SK-N-SH (cell line): Measurements from ENCODE around the gene CEACAM19. TPM values are rescaled to one million over a fixed set of nuclear protein-coding genes. Genes with fewer than 3 reads are reported as not detected.

Experiments
- CTCF ChIA-PET: fragments of 300-600, 350-600 bp; formaldehyde crosslinking; extraction: SDS; loops from one replicate; lab custom pipeline; 2021; lab: Yijun Ruan, JAX
- POLR2A ChIA-PET: fragments of 350-600 bp; sonication (Branson Sonifier 250); formaldehyde crosslinking; extraction: SDS; loops from one replicate; lab custom pipeline; 2020; ENCODE audit warnings: antibody characterized with exemption, inconsistent platforms; lab: Yijun Ruan, JAX
- DNase-seq: peaks from one replicate; pipeline ENCODE4 v3.0.0; 2012
- H2AFZ ChIP-seq: fragments of 200-600 bp; sonication (generic); 2 replicates; pipeline ENCODE4 v1.8.1; 2016; ENCODE audit warnings: antibody characterized with exemption, mild to moderate bottlenecking, low read depth
- H3F3A ChIP-seq: fragments of 200-600 bp; sonication (generic); replicated peaks from 2 replicates; pipeline ENCODE3; 2016; ENCODE audit warnings: antibody characterized with exemption, mild to moderate bottlenecking; ENCODE audit not compliant: insufficient read depth
- H3K27ac ChIP-seq, 2 experiments: fragments of 200-500 bp in 1 of 2; fragments of 200-600 bp in 1 of 2; sonication (Bioruptor generic) in 1 of 2; sonication (generic), shearing (Covaris generic) in 1 of 2; 2 replicates each; pipeline versions ENCODE4 v1.5.1 to v1.6.1; 2014 to 2016; ENCODE audit warnings: low read depth in 2 of 2, inconsistent platforms in 1 of 2, low read length in 1 of 2, mild to moderate bottlenecking in 1 of 2, mixed read lengths in 1 of 2
- H3K27me3 ChIP-seq: fragments of 200-600 bp; sonication (generic), shearing (Covaris generic); 2 replicates; pipeline ENCODE4 v1.6.1; 2016; ENCODE audit warnings: mixed run types; ENCODE audit not compliant: insufficient read depth
- H3K36me3 ChIP-seq, 2 experiments: fragments of 200-500 bp in 1 of 2; fragments of 200-600 bp in 1 of 2; sonication (Bioruptor generic) in 1 of 2; sonication (generic) in 1 of 2; replicated peaks in 1 of 2; 2 replicates each; pipeline versions ENCODE3 to v1.5.1; 2014 to 2016; ENCODE audit warnings: low read length in 1 of 2, mild to moderate bottlenecking in 1 of 2; ENCODE audit not compliant: insufficient read depth in 2 of 2, control insufficient read depth in 1 of 2
- H3K4me1 ChIP-seq, 2 experiments: fragments of 200-500 bp in 1 of 2; fragments of 200-600 bp in 1 of 2; sonication (Bioruptor generic) in 1 of 2; sonication (generic), shearing (Covaris generic) in 1 of 2; 2 replicates each; pipeline versions ENCODE4 v1.5.1 to v1.6.1; 2014 to 2016; ENCODE audit warnings: low read depth in 1 of 2, low read length in 1 of 2, mixed run types in 1 of 2; ENCODE audit not compliant: insufficient read depth in 2 of 2, control insufficient read depth in 1 of 2
- H3K4me2 ChIP-seq: fragments of 200-600 bp; sonication (generic), shearing (Covaris generic); 2 replicates; pipeline ENCODE4 v1.6.1; 2017; ENCODE audit warnings: mixed run types
- H3K4me3 ChIP-seq, 2 experiments: fragments of 200-500 bp in 1 of 2; fragments of 200-600 bp in 1 of 2; sonication (Bioruptor generic) in 1 of 2; sonication (generic), shearing (Covaris generic) in 1 of 2; 2 replicates each; pipeline versions ENCODE4 v1.5.1 to v1.8.1; 2014 to 2016; ENCODE audit warnings: low read depth in 2 of 2, inconsistent platforms in 1 of 2, low read length in 1 of 2, mild to moderate bottlenecking in 1 of 2, mixed read lengths in 1 of 2, moderate library complexity in 1 of 2
- H3K79me2 ChIP-seq: fragments of 200-600 bp; sonication (generic); 2 replicates; pipeline ENCODE4 v1.8.1; 2017; ENCODE audit warnings: mild to moderate bottlenecking; ENCODE audit not compliant: insufficient read depth
- H3K9ac ChIP-seq: fragments of 200-600 bp; sonication (generic); 2 replicates; pipeline ENCODE4 v1.6.1; 2017; ENCODE audit warnings: mixed run types
- H3K9me2 ChIP-seq: fragments of 200-600 bp; sonication (generic); 2 replicates; pipeline ENCODE4 v1.6.1; 2017; ENCODE audit warnings: mixed run types
- H3K9me3 ChIP-seq: fragments of 200-600 bp; sonication (generic); 2 replicates; pipeline ENCODE4 v1.6.1; 2017; ENCODE audit warnings: mixed run types, mild to moderate bottlenecking, moderate library complexity
- H4K20me1 ChIP-seq: fragments of 200-600 bp; sonication (generic); 2 replicates; pipeline ENCODE4 v1.6.1; 2017; ENCODE audit warnings: mild to moderate bottlenecking, mixed run types; ENCODE audit not compliant: insufficient read depth
- CHD2 ChIP-seq: fragments of 150-350 bp; IDR thresholded peaks from 2 replicates; pipeline ENCODE4 v1.6.1; 2018; ENCODE audit warnings: low read length; ENCODE audit not compliant: partially characterized antibody
- ELF1 ChIP-seq: IDR thresholded peaks from 2 replicates; pipeline ENCODE4 v1.4.0; 2012
- EZH2phosphoT487 ChIP-seq: fragments of 200-600 bp; sonication (generic); IDR thresholded peaks from 2 replicates; pipeline ENCODE4 v1.6.1; 2017; ENCODE audit warnings: low read depth, mixed run types, mild to moderate bottlenecking, antibody characterized with exemption, moderate library complexity, borderline replicate concordance
- GABPA ChIP-seq: IDR thresholded peaks from 2 replicates; pipeline ENCODE4 v1.4.0; 2012; ENCODE audit warnings: low read depth, mild to moderate bottlenecking
- MEF2A ChIP-seq: IDR thresholded peaks from 2 replicates; pipeline ENCODE4 v1.4.0; 2012; ENCODE audit warnings: low read depth, borderline replicate concordance
- MXI1 ChIP-seq: IDR thresholded peaks from 2 replicates; pipeline ENCODE4 v1.6.1; 2012; ENCODE audit warnings: mild to moderate bottlenecking, low read depth, low read length, improper control_type of control experiment
- NFIC ChIP-seq: IDR thresholded peaks from 2 replicates; pipeline ENCODE4 v1.4.0; 2012; ENCODE audit warnings: borderline replicate concordance
- NRF1 ChIP-seq: IDR thresholded peaks from 2 replicates; pipeline ENCODE4 v1.6.1; 2012; ENCODE audit warnings: low read depth, mild to moderate bottlenecking, low read length
- RAD21 ChIP-seq: IDR thresholded peaks from 2 replicates; pipeline ENCODE4 v1.6.1; 2012; ENCODE audit warnings: mild to moderate bottlenecking, low read length
- RCOR1 ChIP-seq: fragments of 150-350 bp; IDR thresholded peaks from 2 replicates; pipeline ENCODE4 v1.6.1; 2017; ENCODE audit warnings: antibody characterized with exemption, low read length
- RFX5 ChIP-seq: IDR thresholded peaks from 2 replicates; pipeline ENCODE4 v1.6.1; 2012; ENCODE audit warnings: mild to moderate bottlenecking, improper control_type of control experiment, low read length
- SIN3A ChIP-seq: IDR thresholded peaks from 2 replicates; pipeline ENCODE4 v1.6.1; 2012; ENCODE audit warnings: low read depth, mild to moderate bottlenecking, low read length, moderate library complexity, borderline replicate concordance
- SMC3 ChIP-seq: IDR thresholded peaks from 2 replicates; pipeline ENCODE4 v1.6.1; 2012; ENCODE audit warnings: low read depth, low read length, improper control_type of control experiment
- TCF12 ChIP-seq: IDR thresholded peaks from 2 replicates; pipeline ENCODE4 v1.4.0; 2012
- TEAD4 ChIP-seq: IDR thresholded peaks from 2 replicates; pipeline ENCODE4 v1.4.0; 2012; ENCODE audit warnings: mild to moderate bottlenecking, borderline replicate concordance; ENCODE audit not compliant: insufficient read depth
- YY1 ChIP-seq: IDR thresholded peaks from 2 replicates; pipeline ENCODE4 v1.4.0; 2012; ENCODE audit warnings: low read depth, mild to moderate bottlenecking
- WGBS: methylation state at CpG from one replicate; pipeline ENCODE4 v1.1.6; 2017; ENCODE audit warnings: low lambda C conversion rate; 5-methylcytosine and 5-hydroxymethylcytosine counted together
- polyA plus RNA-seq, 3 experiments: library from polyadenylated mRNA; depleted of rRNA; stranded (reverse); fragments of >200 nt; gene quantifications; 2 replicates each; pipeline ENCODE4 v1.2.3, GENCODE V29; 2012
- TF ChIP-seq, protein P1 (sequence below): IDR thresholded peaks from 2 replicates; pipeline ENCODE4 v1.4.0; 2012; ENCODE audit warnings: low read depth
- TF ChIP-seq, protein P2 (sequence below): IDR thresholded peaks from 2 replicates; pipeline ENCODE4 v1.4.0; 2012; ENCODE audit warnings: low read depth, borderline replicate concordance
- TF ChIP-seq, protein P3 (sequence below): fragments of 150-350 bp; IDR thresholded peaks from 2 replicates; pipeline ENCODE4 v1.6.1; 2016; ENCODE audit warnings: mild to moderate bottlenecking, low read depth, low read length
- TF ChIP-seq, protein P4 (sequence below): fragments of 200-600 bp; sonication (generic); IDR thresholded peaks from 2 replicates; pipeline ENCODE4 v1.6.1; 2017; ENCODE audit warnings: antibody characterized with exemption, mild to moderate bottlenecking, moderate library complexity

Gene CEACAM19
- polyA plus RNA-seq, 1 of the 3 experiments (the other 2 are of a cell fraction): 2.0 TPM

DNA sequence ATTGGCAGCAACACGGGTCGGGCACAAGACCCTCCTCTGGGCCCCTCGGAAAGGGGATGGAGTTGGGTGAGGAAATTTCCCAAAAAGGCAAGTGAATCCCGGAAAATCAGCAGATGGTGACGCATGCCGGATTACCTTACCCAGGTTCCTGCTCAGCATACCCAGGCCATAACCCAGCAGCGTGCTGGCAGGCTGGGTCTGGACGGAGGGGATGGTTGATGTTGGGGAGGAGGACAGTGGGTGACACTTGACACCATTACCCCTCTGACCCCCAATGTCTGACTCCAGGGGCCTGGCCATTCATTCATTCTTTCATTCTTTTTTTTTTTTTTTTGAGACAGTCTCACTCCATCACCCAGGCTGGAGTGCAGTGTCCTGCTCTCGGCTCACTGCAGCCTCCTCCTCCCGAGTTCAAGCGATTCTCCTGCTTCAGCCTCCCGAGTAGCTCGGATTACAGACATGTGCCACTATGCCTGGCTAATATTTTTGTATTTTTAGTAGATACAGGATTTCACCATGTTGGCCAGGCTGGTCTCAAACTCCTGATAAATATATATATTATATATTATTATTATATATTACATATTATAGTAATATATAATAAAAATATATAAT, 26.8 kb upstream of the CEACAM19 start:
- peak overlapping the region; percentile 82 for H3K4me2 ChIP-seq
- TF ChIP-seq, protein P1, sequence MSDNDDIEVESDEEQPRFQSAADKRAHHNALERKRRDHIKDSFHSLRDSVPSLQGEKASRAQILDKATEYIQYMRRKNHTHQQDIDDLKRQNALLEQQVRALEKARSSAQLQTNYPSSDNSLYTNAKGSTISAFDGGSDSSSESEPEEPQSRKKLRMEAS: peak; percentile 17; the same call in 1 of the 2 replicates
- TF ChIP-seq ELF1 (no peak), GABPA (no peak), SIN3A (0 out of 2 replicates have a peak, but pooled peaks have one; percentile 18), RAD21 (no peak)
- TF ChIP-seq, protein P2, sequence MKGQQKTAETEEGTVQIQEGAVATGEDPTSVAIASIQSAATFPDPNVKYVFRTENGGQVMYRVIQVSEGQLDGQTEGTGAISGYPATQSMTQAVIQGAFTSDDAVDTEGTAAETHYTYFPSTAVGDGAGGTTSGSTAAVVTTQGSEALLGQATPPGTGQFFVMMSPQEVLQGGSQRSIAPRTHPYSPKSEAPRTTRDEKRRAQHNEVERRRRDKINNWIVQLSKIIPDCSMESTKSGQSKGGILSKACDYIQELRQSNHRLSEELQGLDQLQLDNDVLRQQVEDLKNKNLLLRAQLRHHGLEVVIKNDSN: no peak
- TF ChIP-seq, protein P3, sequence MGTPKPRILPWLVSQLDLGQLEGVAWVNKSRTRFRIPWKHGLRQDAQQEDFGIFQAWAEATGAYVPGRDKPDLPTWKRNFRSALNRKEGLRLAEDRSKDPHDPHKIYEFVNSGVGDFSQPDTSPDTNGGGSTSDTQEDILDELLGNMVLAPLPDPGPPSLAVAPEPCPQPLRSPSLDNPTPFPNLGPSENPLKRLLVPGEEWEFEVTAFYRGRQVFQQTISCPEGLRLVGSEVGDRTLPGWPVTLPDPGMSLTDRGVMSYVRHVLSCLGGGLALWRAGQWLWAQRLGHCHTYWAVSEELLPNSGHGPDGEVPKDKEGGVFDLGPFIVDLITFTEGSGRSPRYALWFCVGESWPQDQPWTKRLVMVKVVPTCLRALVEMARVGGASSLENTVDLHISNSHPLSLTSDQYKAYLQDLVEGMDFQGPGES: no peak
- TF ChIP-seq, all 33 proteins: peak for 2
- H3K79me2 ChIP-seq: peaks cover 53% of the 10 kb centered on the region
- peaks cover 0 to 2% of the 10 kb centered on the region in 2 experiments; a peak in 1 of 4 replicates for H3K4me1 ChIP-seq
- H3K27me3 ChIP-seq: no peaks in the 10 kb centered on the region
- H3F3A ChIP-seq: no peaks in the 10 kb centered on the region
- ChIA-PET POLR2A (interaction anchor here (1.4 kb wide), 1 partner anchor 144 kb away, joined by 5 read pairs; the partner anchor contains the start of gene ZNF180), CTCF (interaction anchor here (1.3 to 2.6 kb wide), 2 partner anchors 13 to 74 kb away, joined by 5 to 18 read pairs; no protein-coding TSS in a partner anchor)
- H3K36me3 ChIP-seq: peaks cover 6 to 20% of the 10 kb centered on the region in 2 experiments
- H4K20me1 ChIP-seq: peaks cover 27% of the 10 kb centered on the region; the same call in 1 of the 2 replicates
- H3K9ac ChIP-seq: peak overlapping the region; percentile 90
- WGBS: 2% methylated on average over 13 of the region's 13 CpGs
- H3K9me2 ChIP-seq: no peaks in the 10 kb centered on the region
- peak overlapping the region; percentile 78; the same call in 1 of the 2 replicates for H2AFZ ChIP-seq
- H3K27ac ChIP-seq: peak overlapping the region; percentile 82 to 83
- peak; percentile 79 for DNase-seq
- no peaks in the 10 kb centered on the region for H3K9me3 ChIP-seq
- peak overlapping the region; percentile 66 to 88 for H3K4me3 ChIP-seq

DNA sequence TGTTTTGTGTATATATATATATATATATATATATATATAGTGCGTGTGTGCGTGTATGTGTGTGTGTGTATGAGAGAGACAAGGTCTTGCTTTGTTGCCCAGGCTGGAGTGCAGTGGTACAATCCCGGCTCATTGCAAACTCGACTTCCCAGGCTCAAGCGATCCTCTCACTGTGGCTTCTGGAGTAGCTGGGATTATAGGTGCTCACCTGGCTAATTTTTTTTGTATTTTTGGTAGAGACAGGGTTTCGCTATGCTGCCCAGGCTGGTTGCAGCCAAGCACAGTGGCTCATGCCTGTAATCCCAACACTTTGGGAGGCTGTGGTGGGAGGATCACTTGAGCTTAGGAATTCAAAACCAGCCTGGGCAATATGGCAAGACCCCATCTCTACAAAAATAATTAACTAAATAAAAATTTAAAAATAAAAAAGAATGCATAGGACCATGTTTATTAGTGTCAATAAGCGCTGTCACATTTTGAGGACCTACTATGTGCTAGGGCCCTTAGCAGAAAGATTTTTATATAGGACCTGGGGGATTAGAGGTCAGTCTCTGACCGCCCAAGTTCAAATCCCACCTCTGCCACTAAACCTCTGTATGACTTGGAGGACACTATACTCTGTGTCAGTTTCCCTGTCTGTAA, 25.8 kb upstream of the CEACAM19 start:
- Histone ChIP-seq H3K9me3 (no peaks in the 10 kb centered on the region), H3K9me2 (no peaks in the 10 kb centered on the region), H3K4me2 (peak overlapping the region; percentile 54; the same call in 1 of the 2 replicates), H3K4me3 (peak overlapping the region in 1 of 2 experiments; percentile 45; a peak in 1 of 4 replicates), H3K79me2 (peaks cover 62% of the 10 kb centered on the region), H3K36me3 (peaks cover 14 to 24% of the 10 kb centered on the region in 2 experiments), H3K27me3 (no peaks in the 10 kb centered on the region), H3F3A (no peaks in the 10 kb centered on the region), H2AFZ (no peak overlapping the region), H3K4me1 (peaks cover 0 to 2% of the 10 kb centered on the region in 2 experiments; a peak in 1 of 4 replicates), H3K9ac (peak overlapping the region; percentile 3; the same call in 1 of the 2 replicates), H4K20me1 (peaks cover 27% of the 10 kb centered on the region; the same call in 1 of the 2 replicates), H3K27ac (no peak overlapping the region)
- CTCF ChIA-PET: interaction anchor here (0.8 to 1.5 kb wide), 3 partner anchors 11 to 75 kb away, joined by 3 to 8 read pairs (median 5); no protein-coding TSS in a partner anchor
- POLR2A ChIA-PET: no interaction called here
- DNase-seq: no peak
- WGBS: 81% methylated on average over 8 of the region's 8 CpGs
- TF ChIP-seq SMC3: no peak
- no peak for TF ChIP-seq RCOR1
- no peak for TF ChIP-seq TEAD4
- TF ChIP-seq, protein P1: no peak
- no peak for TF ChIP-seq RFX5
- TF ChIP-seq SIN3A: no peak
- no peak for TF ChIP-seq EZH2phosphoT487
- TF ChIP-seq YY1: no peak
- TF ChIP-seq TCF12: no peak
- TF ChIP-seq, protein P2: no peak
- no peak for TF ChIP-seq CHD2
- TF ChIP-seq, protein P4, sequence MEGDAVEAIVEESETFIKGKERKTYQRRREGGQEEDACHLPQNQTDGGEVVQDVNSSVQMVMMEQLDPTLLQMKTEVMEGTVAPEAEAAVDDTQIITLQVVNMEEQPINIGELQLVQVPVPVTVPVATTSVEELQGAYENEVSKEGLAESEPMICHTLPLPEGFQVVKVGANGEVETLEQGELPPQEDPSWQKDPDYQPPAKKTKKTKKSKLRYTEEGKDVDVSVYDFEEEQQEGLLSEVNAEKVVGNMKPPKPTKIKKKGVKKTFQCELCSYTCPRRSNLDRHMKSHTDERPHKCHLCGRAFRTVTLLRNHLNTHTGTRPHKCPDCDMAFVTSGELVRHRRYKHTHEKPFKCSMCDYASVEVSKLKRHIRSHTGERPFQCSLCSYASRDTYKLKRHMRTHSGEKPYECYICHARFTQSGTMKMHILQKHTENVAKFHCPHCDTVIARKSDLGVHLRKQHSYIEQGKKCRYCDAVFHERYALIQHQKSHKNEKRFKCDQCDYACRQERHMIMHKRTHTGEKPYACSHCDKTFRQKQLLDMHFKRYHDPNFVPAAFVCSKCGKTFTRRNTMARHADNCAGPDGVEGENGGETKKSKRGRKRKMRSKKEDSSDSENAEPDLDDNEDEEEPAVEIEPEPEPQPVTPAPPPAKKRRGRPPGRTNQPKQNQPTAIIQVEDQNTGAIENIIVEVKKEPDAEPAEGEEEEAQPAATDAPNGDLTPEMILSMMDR: no peak
- no peak for TF ChIP-seq MEF2A
- TF ChIP-seq RAD21: no peak
- TF ChIP-seq NFIC: no peak
- no peak for TF ChIP-seq NRF1
- no peak for TF ChIP-seq MXI1
